HL-60 (cell line): Measurements from ENCODE around the gene RAB3IP.
"Not testable (repeated sequence)": the region's sequence is repeated elsewhere in the genome, so short reads cannot be mapped to it uniquely, and the experiment has no call there.

Source experiments
- DNase-seq, 2 experiments: peaks; one replicate each; pipeline ENCODE4 v3.0.0-alpha.2; 2010 to 2020; ENCODE audit warnings: low read depth in 1 of 2, low spot score in 1 of 2
- H3K27ac ChIP-seq: fragments of 250-450 bp; sonication (Bioruptor Pico); replicated peaks from 2 replicates; pipeline ENCODE4 v1.5.1; 2020; ENCODE audit warnings: mild to moderate bottlenecking, moderate library complexity
- H3K27me3 ChIP-seq: fragments of 250-450 bp; sonication (Bioruptor Pico); 2 replicates; pipeline ENCODE4 v1.5.1; 2021; ENCODE audit warnings: mild to moderate bottlenecking, moderate library complexity; ENCODE audit not compliant: insufficient read depth, poor library complexity, severe bottlenecking
- H3K4me3 ChIP-seq: replicated peaks from 2 replicates; pipeline ENCODE4 v1.5.1; 2011; ENCODE audit warnings: mild to moderate bottlenecking, control low read depth, low read length; ENCODE audit not compliant: insufficient read depth
- CTCF ChIP-seq: IDR thresholded peaks from one replicate; pipeline ENCODE4 v1.5.1; 2011; ENCODE audit warnings: low read length, control low read depth, inconsistent platforms; ENCODE audit not compliant: insufficient read depth
- GABPA ChIP-seq: IDR thresholded peaks from 2 replicates; pipeline ENCODE4 v1.6.1; 2012; ENCODE audit warnings: low read depth
- POLR2AphosphoS5 ChIP-seq: IDR thresholded peaks from 2 replicates; pipeline ENCODE4 v1.6.1; 2012; ENCODE audit warnings: low read depth
- REST ChIP-seq: IDR thresholded peaks from 2 replicates; pipeline ENCODE4 v1.6.1; 2012; ENCODE audit warnings: low read depth; ENCODE audit not compliant: insufficient replicate concordance
- SPI1 ChIP-seq: IDR thresholded peaks from 2 replicates; pipeline ENCODE4 v1.6.1; 2012; ENCODE audit warnings: low read depth, mild to moderate bottlenecking, borderline replicate concordance

The RAB3IP gene

GRCh38 chr12:69844836-69845235 is 106.2 kb downstream of the RAB3IP start:
- TF ChIP-seq REST (no peak), SPI1 (no peak), CTCF (no peak), POLR2AphosphoS5 (no peak), GABPA (no peak)
- no peaks in the 10 kb centered on the region for H3K27me3 ChIP-seq
- no peak overlapping the region for H3K4me3 ChIP-seq
- no peak overlapping the region for H3K27ac ChIP-seq
- DNase-seq: no peak

GRCh38 chr12:69846976-69847375 is 108.3 kb downstream of the RAB3IP start:
- no peak for TF ChIP-seq SPI1
- TF ChIP-seq GABPA: no peak
- TF ChIP-seq REST: no peak
- no peak for TF ChIP-seq CTCF
- no peak for TF ChIP-seq POLR2AphosphoS5
- no peak for DNase-seq
- no peak overlapping the region for H3K27ac ChIP-seq
- no peak overlapping the region for H3K4me3 ChIP-seq
- H3K27me3 ChIP-seq: no peaks in the 10 kb centered on the region

GRCh38 chr12:69851976-69852375 is 113.3 kb downstream of the RAB3IP start:
- no peak for DNase-seq
- H3K27me3 ChIP-seq: no peaks in the 10 kb centered on the region
- no peak overlapping the region for H3K27ac ChIP-seq
- H3K4me3 ChIP-seq: no peak overlapping the region
- TF ChIP-seq SPI1 (no peak), GABPA (no peak), CTCF (no peak), REST (no peak)

GRCh38 chr12:69853176-69853961 is 114.7 kb downstream of the RAB3IP start:
- not testable (repeated sequence) for H3K4me3 ChIP-seq, H3K27ac ChIP-seq, H3K27me3 ChIP-seq, DNase-seq
